K562 (cell line): ENCODE measurements around the gene GCDH. TPM values are rescaled to one million over a fixed set of nuclear protein-coding genes. Genes with fewer than 3 reads are reported as not detected.

Experiments
- ATAC-seq: fragments of 200-7000 bp; cut with Tn5 transposase; 3 replicates; pipeline ENCODE4 v1.9.1; 2020; ENCODE audit warnings: moderate library complexity
- BruUV-seq: library from RNA; stranded (reverse); fragments of 400-500 nt; replicated peaks from 2 replicates; lab custom pipeline; 2021; lab: Mats Ljungman, UMichigan
- CTCF ChIA-PET: fragments of 300-600 bp; formaldehyde crosslinking; extraction: SDS; loops from one replicate; lab custom pipeline; 2021; ENCODE audit warnings: low intra/inter-chr PET ratio; lab: Yijun Ruan, JAX
- POLR2A ChIA-PET: fragments of 300-600, 350-650 bp; sonication (Branson Sonifier 250); formaldehyde crosslinking; extraction: SDS; loops from one replicate; lab custom pipeline; 2021; ENCODE audit warnings: antibody characterized with exemption, inconsistent platforms; lab: Yijun Ruan, JAX
- DNase-seq, 4 experiments: peaks; one replicate each; pipeline versions ENCODE4 v3.0.0 to v3.0.0-alpha.2; 2011 to 2018; ENCODE audit warnings: low spot score in 3 of 4, mixed read lengths in 3 of 4; ENCODE audit errors: extremely low read depth in 1 of 4
- FAIRE-seq: peaks from 2 replicates; lab custom pipeline; 2011; peaks lifted over from hg19 to GRCh38; lab: Jason Lieb, UNC
- H2AFZ ChIP-seq: 2 replicates; pipeline ENCODE4 v1.6.0; 2011; ENCODE audit warnings: low read depth, low read length, control low read depth, inconsistent platforms
- H3K27ac ChIP-seq: fragments of 200-600 bp; 3 replicates; pipeline ENCODE4 v1.8.0; 2011; ENCODE audit warnings: low read depth, mild to moderate bottlenecking, control low read depth, inconsistent platforms, low read length, moderate library complexity, mixed read lengths; ENCODE audit errors: extremely low read depth
- H3K27me3 ChIP-seq, 2 experiments: fragments of 300-600 bp in 1 of 2; 2 replicates in 1 of 2; 3 replicates in 1 of 2; pipeline versions ENCODE4 v1.6.0 to v1.8.0; 2011; ENCODE audit warnings: inconsistent platforms in 2 of 2, low read length in 2 of 2, mild to moderate bottlenecking in 1 of 2, mixed read lengths in 1 of 2, moderate library complexity in 1 of 2; ENCODE audit not compliant: control insufficient read depth in 2 of 2, insufficient read depth in 2 of 2
- H3K36me3 ChIP-seq: fragments of 300-600 bp; 3 replicates; pipeline ENCODE4 v1.8.0; 2011; ENCODE audit warnings: mild to moderate bottlenecking, low read length, inconsistent platforms; ENCODE audit not compliant: control insufficient read depth, insufficient read depth
- H3K4me1 ChIP-seq, 2 experiments: fragments of 200-600 bp in 1 of 2; replicated peaks in 1 of 2; 2 replicates in 1 of 2; 3 replicates in 1 of 2; pipeline versions ENCODE4 v1.5.1 to v1.8.0; 2011; ENCODE audit warnings: inconsistent platforms in 2 of 2, low read length in 2 of 2, mild to moderate bottlenecking in 1 of 2, mixed read lengths in 1 of 2, moderate library complexity in 1 of 2; ENCODE audit not compliant: control insufficient read depth in 2 of 2, insufficient read depth in 2 of 2
- H3K4me2 ChIP-seq: 2 replicates; pipeline ENCODE4 v1.6.1; 2011; ENCODE audit warnings: low read length, control low read depth, inconsistent platforms, mixed read lengths; ENCODE audit not compliant: insufficient read depth
- H3K4me3 ChIP-seq: fragments of 200-600 bp; sonication (generic), shearing (Covaris generic); 2 replicates; pipeline ENCODE4 v1.5.1; 2016; ENCODE audit warnings: control low read depth, inconsistent platforms
- H3K79me2 ChIP-seq: fragments of 200-600 bp; 3 replicates; pipeline ENCODE4 v1.8.0; 2011; ENCODE audit warnings: low read length, inconsistent platforms; ENCODE audit not compliant: control insufficient read depth, insufficient read depth
- H3K9ac ChIP-seq, 2 experiments: 2 replicates each; pipeline versions ENCODE4 v1.6.0 to v1.6.1; 2011; ENCODE audit warnings: low read depth in 2 of 2, low read length in 2 of 2, control low read depth in 1 of 2, inconsistent platforms in 1 of 2, mild to moderate bottlenecking in 1 of 2, mixed read lengths in 1 of 2; ENCODE audit not compliant: insufficient read depth in 1 of 2
- H3K9me1 ChIP-seq: one replicate; pipeline ENCODE4 v1.6.0; 2011; ENCODE audit warnings: inconsistent platforms, mild to moderate bottlenecking, low read length, moderate library complexity; ENCODE audit not compliant: control insufficient read depth, insufficient read depth
- H3K9me3 ChIP-seq: replicated peaks from 2 replicates; pipeline ENCODE4 v1.5.1; 2011; ENCODE audit warnings: low read depth, low read length, inconsistent platforms; ENCODE audit not compliant: control insufficient read depth, insufficient read depth
- H4K20me1 ChIP-seq: replicated peaks from 2 replicates; pipeline ENCODE4 v1.6.1; 2011; ENCODE audit warnings: low read length, inconsistent platforms, mixed read lengths; ENCODE audit not compliant: control insufficient read depth, insufficient read depth
- CEBPG ChIP-seq, 3 experiments: fragments of 200-800 bp in 1 of 3; sonication (Bioruptor generic) in 1 of 3; sonication (generic) in 1 of 3; formaldehyde crosslinking in 1 of 3; IDR thresholded peaks in 2 of 3; conservative IDR thresholded peaks in 1 of 3; 2 replicates each; pipeline versions ENCODE4 v1.6.1 to v1.8.0; 2016 to 2022; ENCODE audit warnings: missing compliant biosample characterization in 2 of 3, missing genetic modification characterization in 2 of 3, mild to moderate bottlenecking in 1 of 3, missing genetic modification reagents in 1 of 3
- CUX1 ChIP-seq: fragments of 200-800 bp; sonication (Bioruptor generic); IDR thresholded peaks from 2 replicates; pipeline ENCODE4 v1.6.1; 2016; ENCODE audit warnings: missing genetic modification characterization, missing compliant biosample characterization
- ESRRB ChIP-seq: fragments of 250-450 bp; sonication (Bioruptor Pico); IDR thresholded peaks from 2 replicates; pipeline ENCODE4 v1.5.0; 2020; ENCODE audit warnings: mild to moderate bottlenecking, moderate library complexity, borderline replicate concordance
- MCM3 ChIP-seq: fragments of 450-650 bp; IDR thresholded peaks from 2 replicates; pipeline ENCODE4 v1.6.1; 2016
- MEF2D ChIP-seq: conservative IDR thresholded peaks from 2 replicates; pipeline ENCODE4 v1.6.1; 2016; ENCODE audit warnings: low read depth, missing genetic modification characterization, missing compliant biosample characterization
- MYBL2 ChIP-seq, 2 experiments: fragments of 450-650 bp in 1 of 2; sonication (generic) in 1 of 2; formaldehyde crosslinking in 1 of 2; IDR thresholded peaks; 2 replicates each; pipeline versions ENCODE4 v1.6.1 to v1.8.1; 2017 to 2022; ENCODE audit warnings: borderline replicate concordance in 1 of 2, inconsistent platforms in 1 of 2, low read depth in 1 of 2, mild to moderate bottlenecking in 1 of 2, missing genetic modification reagents in 1 of 2, moderate library complexity in 1 of 2
- MYC ChIP-seq, 2 experiments: fragments of 250-450 bp in 1 of 2; sonication (Bioruptor Pico) in 1 of 2; IDR thresholded peaks; 2 replicates each; pipeline versions ENCODE4 v1.5.1 to v1.6.1; 2012 to 2021; ENCODE audit warnings: low read depth in 2 of 2, borderline replicate concordance in 1 of 2, improper control_type of control experiment in 1 of 2, low read length in 1 of 2, mild to moderate bottlenecking in 1 of 2, moderate library complexity in 1 of 2
- NR2C1 ChIP-seq, 2 experiments: fragments of 450-650 bp; IDR thresholded peaks; 2 replicates each; pipeline ENCODE4 v1.6.1; 2017; ENCODE audit warnings: mild to moderate bottlenecking in 2 of 2, antibody characterized with exemption in 1 of 2, inconsistent platforms in 1 of 2, missing compliant biosample characterization in 1 of 2, missing genetic modification characterization in 1 of 2
- POLR2A ChIP-seq: fragments of 450-650 bp; conservative IDR thresholded peaks from 2 replicates; pipeline ENCODE4 v1.6.1; 2016
- RNF2 ChIP-seq: sonication (generic); IDR thresholded peaks from 2 replicates; pipeline ENCODE4 v1.6.1; 2016
- ZNF124 ChIP-seq: sonication (generic); formaldehyde crosslinking; IDR thresholded peaks from 2 replicates; pipeline ENCODE4 v1.8.1; 2022; ENCODE audit warnings: missing genetic modification reagents
- ZNF431 ChIP-seq: sonication (generic); formaldehyde crosslinking; IDR thresholded peaks from 2 replicates; pipeline ENCODE4 v1.8.0; 2022; ENCODE audit warnings: mild to moderate bottlenecking, missing genetic modification reagents
- WGBS: fragments of 100-300 bp; shearing (Covaris generic); methylation state at CpG from one replicate; pipeline ENCODE4 v1.1.6; 2016; ENCODE audit warnings: low coverage, mixed read lengths; ENCODE audit not compliant: insufficient coverage; ENCODE audit errors: missing lambda C conversion rate; 5-methylcytosine and 5-hydroxymethylcytosine counted together
- in situ Hi-C: fragments of 300-500 bp; cut with MboI; formaldehyde crosslinking; loops from 4 replicates; pipeline ENCODE4 v1.15.0; 2018; ENCODE audit warnings: inconsistent platforms, mixed read lengths
- intact Hi-C: fragments of 100-400 bp; cut with micrococcal nuclease; formaldehyde crosslinking; loops from 2 replicates; pipeline ENCODE4 v1.14.2; 2022
- polyA plus RNA-seq, 8 experiments: library from polyadenylated mRNA; depleted of rRNA in 4 of 8; stranded (reverse) in 5 of 8; unstranded in 3 of 8; fragments of >200 nt; fragmentation: Nextera tagmentation in 2 of 8; fragmentation: Illumina TruSeq in 1 of 8; extraction: Ambion mirVana in 2 of 8; extraction: Trizol in 1 of 8; gene quantifications; 2 replicates each; pipeline versions ENCODE4 v1.2.1 to v1.2.3, GENCODE V29; 2011 to 2014; ENCODE audit warnings: inconsistent platforms in 1 of 8, missing spikeins in 1 of 8
- total RNA-seq, 7 experiments: library from RNA; depleted of rRNA in 6 of 7; stranded (reverse); fragments of >200 nt in 6 of 7; fragmentation: Illumina TruSeq in 2 of 7; extraction: Trizol in 2 of 7; gene quantifications; 2 replicates each; pipeline versions ENCODE4 v1.2.1 to v1.2.3, GENCODE V29; 2011 to 2021; ENCODE audit warnings: low replicate concordance in 1 of 7
- TF ChIP-seq, protein P1 (sequence below): fragments of 250-450 bp; sonication (Bioruptor Pico); IDR thresholded peaks from 2 replicates; pipeline ENCODE4 v1.5.0; 2021

The GCDH gene
- total and polyA plus RNA-seq, 9 of the 15 experiments (the other 6 are each of a cell fraction or from before 2014, with no cell fraction given) = 2.9 to 50.8 (median 19.1) TPM

DNA sequence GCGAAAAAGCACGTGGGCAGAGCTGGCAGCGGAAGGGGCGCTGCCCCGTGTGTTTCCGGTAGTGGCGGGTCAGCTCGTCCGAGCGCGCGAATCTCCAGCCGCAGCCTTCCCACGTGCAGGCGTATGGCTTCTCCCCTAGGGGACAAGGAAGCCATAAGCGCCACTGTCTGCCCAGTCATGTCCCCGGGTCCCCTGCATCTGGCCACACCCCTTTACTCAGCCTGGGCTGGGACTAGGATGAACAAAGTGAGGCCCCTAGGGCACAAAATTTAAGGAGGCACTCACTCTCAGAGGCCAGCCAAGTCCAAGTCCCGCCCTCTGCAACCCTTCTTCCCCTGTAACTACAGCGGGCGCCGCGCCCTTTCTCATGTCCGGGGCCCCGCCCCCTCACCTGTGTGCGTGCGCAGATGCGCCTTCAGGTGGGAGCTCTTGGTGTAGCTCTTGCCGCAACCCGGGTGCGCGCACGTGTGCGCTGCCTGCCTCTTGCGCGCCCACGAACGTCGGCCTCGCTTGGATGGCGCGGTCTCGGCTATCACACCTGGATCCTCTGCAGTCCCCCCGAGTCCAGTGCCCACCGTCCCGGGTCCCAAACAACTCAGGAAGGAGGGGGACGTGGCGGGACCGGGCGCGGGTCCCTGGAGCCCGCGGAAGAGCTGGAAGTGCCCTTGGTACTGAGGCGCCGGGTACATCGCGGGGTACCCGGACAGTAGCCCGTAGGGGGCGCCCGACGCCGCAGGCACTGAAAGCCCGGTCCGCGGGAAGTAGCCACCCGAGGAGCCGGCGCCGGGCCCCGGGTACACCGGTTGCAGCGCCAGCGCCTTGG lies 5.8 kb upstream of the GCDH start:
- peak; percentile 75 for ATAC-seq
- under 1% methylated on average over 64 of the region's 73 CpGs for WGBS
- BruUV-seq = no TSS peak
- Histone ChIP-seq H3K9me1 (no peaks in the 10 kb centered on the region), H3K79me2 (peaks cover 75% of the 10 kb centered on the region), H3K36me3 (peaks cover 30% of the 10 kb centered on the region), H4K20me1 (peaks cover 5% of the 10 kb centered on the region; the same call in 1 of the 2 replicates), H3K4me3 (peak overlapping the region; percentile 70), H3K4me2 (peak overlapping the region; percentile 100), H2AFZ (peak overlapping the region; percentile 73), H3K9me3 (no peaks in the 10 kb centered on the region), H3K9ac (peak overlapping the region; percentile 94 to 95), H3K4me1 (peaks cover 45 to 90% of the 10 kb centered on the region in 2 experiments; a peak in 4 of 5 replicates), H3K27ac (peak overlapping the region; percentile 96), H3K27me3 (no peaks in the 10 kb centered on the region)
- intact Hi-C loops = loop anchor here (5.0 kb wide), 3 partner anchors 48 to 82 kb away; partner anchors contain the start of genes CALR, DAND5 and MAST1
- peak; percentile 90 to 99 (median 92) for DNase-seq
- CTCF ChIA-PET = interaction anchor here (1.0 to 1.3 kb wide), 3 partner anchors 62 to 81 kb away, joined by 3 to 7 read pairs (median 6); no protein-coding TSS in a partner anchor
- peak; percentile 91 for FAIRE-seq
- POLR2A ChIA-PET = interaction anchor here (0.5 to 5.9 kb wide), 20 partner anchors 9 to 1245 kb away, joined by 3 to 37 read pairs (median 4); partner anchors contain the start of genes CALR, DAND5, GET3 and SYCE2
- in situ Hi-C loops = no loop called here
- peak; percentile 82 for TF ChIP-seq CUX1 (CRISPR knock-in tag)
- TF ChIP-seq MCM3 = no peak
- TF ChIP-seq ESRRB = no peak
- peak; percentile 85 for TF ChIP-seq MYC (IDR thresholded peaks at IDR 0.05; ENCODE audit: low read depth, low read length)
- TF ChIP-seq MYC (CRISPR knock-in tag; IDR thresholded peaks at IDR 0.05; ENCODE audit: borderline replicate concordance, low read depth) = peak; percentile 77; the same call in 1 of the 2 replicates
- TF ChIP-seq ZNF124 = no peak
- TF ChIP-seq RNF2 = peak; percentile 68
- peak; percentile 80 for TF ChIP-seq POLR2A
- no peak for TF ChIP-seq NR2C1 (IDR thresholded peaks at IDR 0.05)
- TF ChIP-seq NR2C1 (tag; IDR thresholded peaks at IDR 0.05) = 0 out of 2 replicates have a peak, but pooled peaks have one; percentile 47
- TF ChIP-seq CEBPG (CRISPR knock-in tag; IDR thresholded peaks at IDR 0.05) = peak; percentile 53; the same call in 1 of the 2 replicates
- TF ChIP-seq CEBPG (tag; conservative IDR thresholded peaks at IDR 0.05 in 1 of 2, IDR thresholded peaks at IDR 0.05 in 1 of 2) = no peak; a peak in 1 of 4 replicates
- TF ChIP-seq ZNF431 (CRISPR knock-in tag) = peak; percentile 73; the same call in 1 of the 2 replicates
- TF ChIP-seq, protein P1, sequence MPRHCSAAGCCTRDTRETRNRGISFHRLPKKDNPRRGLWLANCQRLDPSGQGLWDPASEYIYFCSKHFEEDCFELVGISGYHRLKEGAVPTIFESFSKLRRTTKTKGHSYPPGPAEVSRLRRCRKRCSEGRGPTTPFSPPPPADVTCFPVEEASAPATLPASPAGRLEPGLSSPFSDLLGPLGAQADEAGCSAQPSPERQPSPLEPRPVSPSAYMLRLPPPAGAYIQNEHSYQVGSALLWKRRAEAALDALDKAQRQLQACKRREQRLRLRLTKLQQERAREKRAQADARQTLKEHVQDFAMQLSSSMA (CRISPR knock-in tag) = no peak
- no peak for TF ChIP-seq MEF2D (tag)
- TF ChIP-seq MYBL2 (IDR thresholded peaks at IDR 0.05; ENCODE audit: low read depth) = no peak
- no peak for TF ChIP-seq MYBL2 (CRISPR knock-in tag; IDR thresholded peaks at IDR 0.05; ENCODE audit: borderline replicate concordance)
